ENCODE measurements around the gene RAPGEF2. TPM values are rescaled to one million over a fixed set of nuclear protein-coding genes. Genes with fewer than 3 reads are reported as not detected.
"Not testable (repeated sequence)": the region's sequence is repeated elsewhere in the genome, so short reads cannot be mapped to it uniquely, and the experiment has no call there.

Gene RAPGEF2
- total RNA-seq = 10 to 100 TPM; 22.8 to 40.0 TPM

- H3K27me3 ChIP-seq = no peaks in the 10 kb centered on the region
- H3K4me3 ChIP-seq = peak within 1 kb of the TSS; percentile 92
- no peak for TF ChIP-seq CTCF (IDR thresholded peaks at IDR 0.05)
- no peaks in the 10 kb centered on the region for H3K9me3 ChIP-seq
- DNase-seq = peak; percentile 95
- H3K36me3 ChIP-seq = no peaks in the 10 kb centered on the region
- peak within 1 kb of the TSS; percentile 98 for H3K27ac ChIP-seq
- H3K4me1 ChIP-seq = peaks cover 11% of the 10 kb centered on the region
- intact Hi-C loops (cut with DNase I) = loop anchor here (10.0 kb wide), 1 partner anchor 72 kb away; no protein-coding TSS in a partner anchor
- peak within 1 kb of the TSS; percentile 77 to 99 for H3K9ac ChIP-seq (ENCODE audit: low read depth in 2 of 2, low read length in 2 of 2)
Observed at GRCh38 chr4:159102622-159103383, at the start of gene RAPGEF2. TSS of gene RAPGEF2 (plus strand) at chr4:159103079. CDS start at chr4:159104163, 1,084 bp downstream.

DNA sequence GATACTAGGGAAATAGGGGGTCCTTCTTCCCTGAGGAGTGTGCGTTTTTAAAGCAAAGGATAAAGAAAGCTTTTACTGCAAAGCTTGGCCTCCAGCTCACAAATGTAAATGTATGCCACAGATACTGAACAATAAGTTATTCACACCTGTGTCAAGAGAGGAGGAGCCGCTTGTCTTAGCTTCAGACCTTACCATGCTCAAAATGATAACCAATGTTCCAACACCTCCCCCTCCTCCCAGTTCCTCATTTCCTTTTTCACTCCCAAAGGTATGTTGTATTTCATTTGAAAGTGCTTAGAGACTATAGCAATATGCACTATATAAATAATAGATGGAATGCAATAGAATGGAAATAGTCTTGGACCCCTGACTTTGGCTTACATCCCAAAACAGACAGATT lies 47.0 kb upstream of the RAPGEF2 start:
- no peak for DNase-seq
- TF ChIP-seq CTCF (IDR thresholded peaks at IDR 0.05) = no peak
- no peaks in the 10 kb centered on the region for H3K4me1 ChIP-seq

GRCh38 chr4:159060161-159060560 lies 42.7 kb upstream of the RAPGEF2 start:
- H3K9me3 ChIP-seq = no peaks in the 10 kb centered on the region
- no peak overlapping the region for H3K27ac ChIP-seq
- H3K9ac ChIP-seq (ENCODE audit: low read depth in 2 of 2, low read length in 2 of 2) = no peak overlapping the region
- no peak for TF ChIP-seq CTCF (IDR thresholded peaks at IDR 0.05)
- intact Hi-C loops (cut with DNase I) = no loop called here
- DNase-seq = no peak
- H3K27me3 ChIP-seq = no peaks in the 10 kb centered on the region
- no peaks in the 10 kb centered on the region for H3K4me1 ChIP-seq
- H3K36me3 ChIP-seq = no peaks in the 10 kb centered on the region
- no peak overlapping the region for H3K4me3 ChIP-seq

More for the DNA sequence above, 47.0 kb upstream of the RAPGEF2 start:
- no peak overlapping the region for H3K9ac ChIP-seq (ENCODE audit: low read depth in 2 of 2, low read length in 2 of 2)
- no peaks in the 10 kb centered on the region for H3K27me3 ChIP-seq
- H3K27ac ChIP-seq = no peak overlapping the region
- no peaks in the 10 kb centered on the region for H3K36me3 ChIP-seq
- H3K9me3 ChIP-seq = no peaks in the 10 kb centered on the region
- intact Hi-C loops (cut with DNase I) = no loop called here
- H3K4me3 ChIP-seq = no peak overlapping the region

DNA sequence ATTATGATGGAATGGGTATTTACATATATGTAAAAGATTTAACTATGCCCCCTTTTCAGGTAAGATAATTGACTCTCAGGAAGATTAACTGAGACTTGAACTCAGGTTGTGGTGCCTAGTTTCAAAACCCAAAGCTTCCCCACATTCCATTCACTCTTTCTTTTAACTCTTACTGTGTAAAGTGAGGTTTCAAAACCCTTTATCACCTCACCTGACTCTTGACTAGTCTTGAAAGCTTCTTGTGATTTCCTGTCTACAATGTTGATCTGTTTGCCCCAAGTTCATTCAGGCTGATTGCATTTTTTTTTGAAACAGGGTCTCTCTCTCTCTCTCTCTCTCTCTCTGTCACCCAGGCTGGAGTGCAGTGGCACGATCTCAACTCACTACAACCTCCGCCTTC lies 40.5 kb upstream of the RAPGEF2 start:
- no peak overlapping the region for H3K9ac ChIP-seq (ENCODE audit: low read depth in 2 of 2, low read length in 2 of 2)
- no peaks in the 10 kb centered on the region for H3K4me1 ChIP-seq
- no peak for DNase-seq
- TF ChIP-seq CTCF (IDR thresholded peaks at IDR 0.05) = no peak
- H3K36me3 ChIP-seq = no peaks in the 10 kb centered on the region
- intact Hi-C loops (cut with DNase I) = no loop called here
- H3K27ac ChIP-seq = no peak overlapping the region
- no peak overlapping the region for H3K4me3 ChIP-seq
- H3K27me3 ChIP-seq = no peaks in the 10 kb centered on the region
- no peaks in the 10 kb centered on the region for H3K9me3 ChIP-seq

DNA sequence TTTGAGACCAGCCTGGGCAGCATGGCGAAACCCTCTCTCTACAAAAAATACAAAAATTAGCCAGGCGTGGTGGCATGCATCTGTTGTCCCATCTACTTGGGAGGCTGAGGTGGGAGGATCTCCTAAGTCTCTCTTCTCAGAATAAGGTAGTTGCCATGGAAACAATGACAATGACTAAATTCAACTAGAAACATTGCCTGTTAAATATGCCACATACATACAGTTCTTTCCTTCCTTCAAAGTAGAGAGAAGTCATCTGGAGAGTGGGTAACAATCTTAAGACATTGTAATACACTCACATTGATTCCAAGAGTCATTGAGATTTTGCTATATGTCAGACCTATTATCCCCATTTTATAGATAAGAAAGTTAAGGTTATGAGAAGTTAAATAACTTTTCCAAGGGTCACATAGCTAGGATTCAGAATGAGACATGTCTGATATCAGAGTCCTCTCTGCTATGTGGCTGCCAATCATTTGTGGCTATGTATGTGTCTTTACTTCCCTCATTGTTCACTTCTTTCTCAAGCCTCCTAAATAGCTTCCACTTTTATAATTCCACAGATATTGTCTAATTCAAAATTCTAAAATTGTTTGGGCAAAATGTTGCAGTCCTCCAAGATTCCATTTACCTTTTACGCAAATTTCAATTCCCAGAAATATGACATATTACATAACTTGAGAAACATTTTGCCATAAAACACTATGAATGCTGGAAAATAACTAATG lies 37.2 kb upstream of the RAPGEF2 start:
- H3K4me1 ChIP-seq = no peaks in the 10 kb centered on the region
- intact Hi-C loops (cut with DNase I) = no loop called here
- H3K9me3 ChIP-seq = no peaks in the 10 kb centered on the region
- TF ChIP-seq CTCF (IDR thresholded peaks at IDR 0.05) = no peak
- no peak overlapping the region for H3K4me3 ChIP-seq
- no peak for DNase-seq
- H3K27me3 ChIP-seq = no peaks in the 10 kb centered on the region
- H3K27ac ChIP-seq = no peak overlapping the region
- H3K36me3 ChIP-seq = no peaks in the 10 kb centered on the region
- H3K9ac ChIP-seq (ENCODE audit: low read depth in 2 of 2, low read length in 2 of 2) = no peak overlapping the region

- H3K9ac ChIP-seq (ENCODE audit: low read depth in 2 of 2, low read length in 2 of 2); H3K4me3 ChIP-seq; H3K4me1 ChIP-seq; DNase-seq; H3K36me3 ChIP-seq; H3K9me3 ChIP-seq; intact Hi-C loops (cut with DNase I); H3K27me3 ChIP-seq; H3K27ac ChIP-seq: not testable (repeated sequence)
Observed at GRCh38 chr4:159068139-159068538, 34.7 kb upstream of the RAPGEF2 start.

All from colonic mucosa (tissue), 4 donors.